Adrenal gland (tissue), 5 donors: Measurements from ENCODE around the gene SNAPC4.

Experiments used
- POLR2A ChIP-seq, 2 donors: fragments of 450-650 bp; IDR thresholded peaks; one replicate each; pipeline ENCODE4 v1.6.1; 2017; ENCODE audit warnings: antibody characterized with exemption in 2 of 2, mild to moderate bottlenecking in 2 of 2, moderate library complexity in 1 of 2
- TF ChIP-seq, protein P1 (sequence below), 6 experiments: fragments of 450-650 bp in 4 of 6; fragments of 200-600 bp in 2 of 6; sonication (generic) in 1 of 6; IDR thresholded peaks; 1 replicate in 5 of 6; 2 replicates in 1 of 6; pipeline versions ENCODE4 v1.5.1 to v1.8.0; 2016 to 2021; ENCODE audit warnings: antibody characterized with exemption in 6 of 6, mild to moderate bottlenecking in 2 of 6, moderate library complexity in 1 of 6
- donor health status: DM: no; HTN: no; CAD: no.

DNA sequence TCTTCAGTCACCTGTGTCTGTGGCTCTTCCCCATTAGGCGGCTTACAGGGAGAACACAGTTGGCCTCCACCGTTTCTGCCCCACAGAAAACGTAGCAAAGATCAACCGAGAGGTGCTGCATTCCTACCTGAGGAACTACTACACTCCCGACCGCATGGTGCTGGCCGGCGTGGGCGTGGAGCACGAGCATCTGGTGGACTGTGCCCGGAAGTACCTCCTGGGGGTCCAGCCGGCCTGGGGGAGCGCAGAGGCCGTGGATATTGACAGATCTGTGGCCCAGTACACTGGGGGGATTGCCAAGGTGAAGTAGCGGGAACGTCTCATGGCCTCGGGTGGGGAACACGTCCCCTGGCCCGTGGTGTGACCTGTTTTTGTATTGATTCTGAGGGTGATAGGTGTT is 16.9 kb upstream of the SNAPC4 start:
- TF ChIP-seq POLR2A (IDR thresholded peaks at IDR 0.05) = no peak
- TF ChIP-seq, protein P1, sequence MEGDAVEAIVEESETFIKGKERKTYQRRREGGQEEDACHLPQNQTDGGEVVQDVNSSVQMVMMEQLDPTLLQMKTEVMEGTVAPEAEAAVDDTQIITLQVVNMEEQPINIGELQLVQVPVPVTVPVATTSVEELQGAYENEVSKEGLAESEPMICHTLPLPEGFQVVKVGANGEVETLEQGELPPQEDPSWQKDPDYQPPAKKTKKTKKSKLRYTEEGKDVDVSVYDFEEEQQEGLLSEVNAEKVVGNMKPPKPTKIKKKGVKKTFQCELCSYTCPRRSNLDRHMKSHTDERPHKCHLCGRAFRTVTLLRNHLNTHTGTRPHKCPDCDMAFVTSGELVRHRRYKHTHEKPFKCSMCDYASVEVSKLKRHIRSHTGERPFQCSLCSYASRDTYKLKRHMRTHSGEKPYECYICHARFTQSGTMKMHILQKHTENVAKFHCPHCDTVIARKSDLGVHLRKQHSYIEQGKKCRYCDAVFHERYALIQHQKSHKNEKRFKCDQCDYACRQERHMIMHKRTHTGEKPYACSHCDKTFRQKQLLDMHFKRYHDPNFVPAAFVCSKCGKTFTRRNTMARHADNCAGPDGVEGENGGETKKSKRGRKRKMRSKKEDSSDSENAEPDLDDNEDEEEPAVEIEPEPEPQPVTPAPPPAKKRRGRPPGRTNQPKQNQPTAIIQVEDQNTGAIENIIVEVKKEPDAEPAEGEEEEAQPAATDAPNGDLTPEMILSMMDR (IDR thresholded peaks at IDR 0.05) = no peak
